ENCODE measurements around the gene MAP3K3.

The MAP3K3 gene

DNA sequence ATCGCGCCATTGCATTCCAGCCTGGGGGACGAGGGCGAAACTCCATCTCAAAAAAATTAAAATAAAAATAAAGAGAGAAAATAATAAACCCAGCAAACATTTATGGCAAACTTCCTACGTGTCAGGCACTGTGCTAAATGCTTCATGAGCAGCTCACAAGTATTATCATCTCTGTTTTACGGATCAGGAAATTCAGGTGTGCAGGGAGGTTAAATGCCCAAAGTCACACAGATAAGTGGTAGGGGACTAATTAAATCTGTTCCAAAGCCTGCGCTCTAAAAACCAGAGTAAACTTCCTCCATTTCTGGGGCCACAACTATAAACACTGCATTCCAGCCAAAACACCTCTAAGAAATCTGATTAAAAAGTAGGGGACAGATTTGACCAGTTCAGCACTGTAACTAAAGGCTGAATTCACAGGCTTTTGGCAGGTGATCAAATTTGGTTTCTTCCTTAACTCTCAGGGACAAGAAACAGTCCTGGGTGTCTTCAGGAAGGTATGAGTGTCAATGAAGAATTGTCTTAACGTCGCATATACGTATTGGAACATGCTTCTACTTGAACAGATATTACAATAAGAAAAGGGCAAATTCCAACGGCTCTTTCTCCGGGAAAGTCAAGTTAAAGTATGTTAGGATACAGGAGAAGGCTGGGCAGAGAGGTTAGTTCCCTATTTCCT is 118.4 kb downstream of the MAP3K3 start (continued):
- TF ChIP-seq ZNF335 (tag by site-specific recombination; conservative IDR thresholded peaks at IDR 0.05) (no peak), IKZF3 (tag by site-specific recombination; IDR thresholded peaks at IDR 0.05) (no peak), ZNF121 (tag by site-specific recombination; IDR thresholded peaks at IDR 0.05) (no peak), ZBTB49 (tag by site-specific recombination; IDR thresholded peaks at IDR 0.05; ENCODE audit: low read depth) (no peak), ZNF354C (tag by site-specific recombination; IDR thresholded peaks at IDR 0.05; ENCODE audit: borderline replicate concordance, low read depth) (no peak), ZNF600 (tag by site-specific recombination; IDR thresholded peaks at IDR 0.05) (peak; percentile 61), GLIS1 (tag by site-specific recombination; IDR thresholded peaks at IDR 0.05) (no peak), ZNF654 (tag by site-specific recombination; IDR thresholded peaks at IDR 0.05; ENCODE audit: low read depth) (no peak), ZBTB8A (tag by site-specific recombination; IDR thresholded peaks at IDR 0.05) (no peak)

GRCh38 chr17:63741143-63741407 is 118.9 kb downstream of the MAP3K3 start:
- peaks cover 6% of the 10 kb centered on the region; the same call in 1 of the 2 replicates for H3K4me1 ChIP-seq (ENCODE audit: control insufficient read depth, insufficient read depth, low read length)

More at GRCh38 chr17:63741143-63741407, 118.9 kb downstream of the MAP3K3 start:
- TF ChIP-seq ZFP37 (tag by site-specific recombination; IDR thresholded peaks at IDR 0.05) (no peak), ZBTB17 (tag by site-specific recombination; IDR thresholded peaks at IDR 0.05) (no peak), ZNF426 (tag by site-specific recombination; IDR thresholded peaks at IDR 0.05) (no peak), ZNF501 (tag by site-specific recombination; IDR thresholded peaks at IDR 0.05) (no peak), ZNF558 (tag by site-specific recombination; IDR thresholded peaks at IDR 0.05) (no peak), GLI4 (tag by site-specific recombination; IDR thresholded peaks at IDR 0.05) (no peak), ZNF148 (tag by site-specific recombination; IDR thresholded peaks at IDR 0.05; ENCODE audit: borderline replicate concordance) (no peak), ZNF292 (tag by site-specific recombination; IDR thresholded peaks at IDR 0.05; ENCODE audit: borderline replicate concordance, low read depth) (no peak), SCRT2 (tag by site-specific recombination; IDR thresholded peaks at IDR 0.05) (no peak), ELK4 (IDR thresholded peaks at IDR 0.05; ENCODE audit: borderline replicate concordance, low read depth, low read length) (no peak), ZBTB8A (tag by site-specific recombination; IDR thresholded peaks at IDR 0.05) (no peak), ZNF112 (tag by site-specific recombination; IDR thresholded peaks at IDR 0.05) (no peak), ZSCAN23 (tag by site-specific recombination; IDR thresholded peaks at IDR 0.05) (no peak)
- TF ChIP-seq, protein P1, sequence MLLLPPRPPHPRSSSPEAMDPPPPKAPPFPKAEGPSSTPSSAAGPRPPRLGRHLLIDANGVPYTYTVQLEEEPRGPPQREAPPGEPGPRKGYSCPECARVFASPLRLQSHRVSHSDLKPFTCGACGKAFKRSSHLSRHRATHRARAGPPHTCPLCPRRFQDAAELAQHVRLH (tag by site-specific recombination; IDR thresholded peaks at IDR 0.05): no peak
- Histone ChIP-seq H3K4me3 (ENCODE audit: low read depth, low read length) (peak overlapping the region; percentile 87), H3K27ac (ENCODE audit: extremely low read depth, low read depth, low read length) (peak overlapping the region; percentile 95), H3K36me3 (ENCODE audit: control insufficient read depth in 2 of 2, insufficient read depth in 1 of 2, low read length in 2 of 2) (peaks cover 12 to 13% of the 10 kb centered on the region in 2 experiments), H3K9me3 (ENCODE audit: control insufficient read depth, insufficient read depth, low read depth, low read length) (no peaks in the 10 kb centered on the region)
- ChIA-PET POLR2A (interaction anchor here (1.1 to 2.1 kb wide), 3 partner anchors 32 to 119 kb away, joined by 3 to 12 read pairs (median 8); partner anchors contain the start of genes CCDC47, DDX42, MAP3K3 and PSMC5), CTCF (interaction anchor here (1.0 kb wide), 2 partner anchors 44 to 129 kb away, joined by 3 read pairs; no protein-coding TSS in a partner anchor)

All from HEK293 (cell line).